ENCODE measurements around the gene SLC45A2. TPM values are rescaled to one million over a fixed set of nuclear protein-coding genes. Genes with fewer than 3 reads are reported as not detected.

Gene SLC45A2
- total RNA-seq, 2 experiments from 2014 or later, result not detected

DNA sequence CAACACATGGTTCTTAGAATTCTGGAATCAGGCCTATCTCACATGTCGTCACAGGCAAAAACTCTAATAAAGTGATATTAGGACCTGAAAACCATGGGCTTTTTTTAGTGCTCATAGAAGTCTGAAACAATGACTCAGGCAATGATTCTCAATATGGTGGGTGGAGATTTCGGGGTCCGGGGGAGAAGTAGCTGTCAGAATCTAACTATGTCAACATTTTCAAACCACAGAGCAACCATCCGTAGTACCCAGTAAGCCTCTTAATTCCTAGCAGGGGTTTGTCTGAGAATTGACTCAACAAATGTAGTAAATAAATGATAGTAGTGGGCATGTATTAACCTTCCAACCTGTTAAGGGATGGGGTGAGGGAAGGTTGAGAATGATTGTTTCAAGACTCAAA lies 20.7 kb upstream of the SLC45A2 start:
- H3K36me3 Mint-ChIP-seq (ENCODE audit: low read depth), result peaks cover 4% of the 10 kb centered on the region
- H3K27me3 Mint-ChIP-seq, result no peaks in the 10 kb centered on the region
- intact Hi-C loops (cut with micrococcal nuclease), result no loop called here
- ATAC-seq, result no peak
- peak overlapping the region; percentile 32 for H3K27ac Mint-ChIP-seq
- ChIA-PET POLR2A (interaction anchor here (1.1 kb wide), 1 partner anchor 17 kb away, joined by 3 read pairs; no protein-coding TSS in a partner anchor), CTCF (interaction anchor here (1.4 kb wide), 1 partner anchor 8 kb away, joined by 6 read pairs; no protein-coding TSS in a partner anchor)
- no peak overlapping the region for H3K4me3 Mint-ChIP-seq
- peak; percentile 40 for DNase-seq
- no peaks in the 10 kb centered on the region for H3K9me3 Mint-ChIP-seq
- peaks cover 27% of the 10 kb centered on the region for H3K4me1 Mint-ChIP-seq (ENCODE audit: low read depth)
- TF ChIP-seq, protein P1, sequence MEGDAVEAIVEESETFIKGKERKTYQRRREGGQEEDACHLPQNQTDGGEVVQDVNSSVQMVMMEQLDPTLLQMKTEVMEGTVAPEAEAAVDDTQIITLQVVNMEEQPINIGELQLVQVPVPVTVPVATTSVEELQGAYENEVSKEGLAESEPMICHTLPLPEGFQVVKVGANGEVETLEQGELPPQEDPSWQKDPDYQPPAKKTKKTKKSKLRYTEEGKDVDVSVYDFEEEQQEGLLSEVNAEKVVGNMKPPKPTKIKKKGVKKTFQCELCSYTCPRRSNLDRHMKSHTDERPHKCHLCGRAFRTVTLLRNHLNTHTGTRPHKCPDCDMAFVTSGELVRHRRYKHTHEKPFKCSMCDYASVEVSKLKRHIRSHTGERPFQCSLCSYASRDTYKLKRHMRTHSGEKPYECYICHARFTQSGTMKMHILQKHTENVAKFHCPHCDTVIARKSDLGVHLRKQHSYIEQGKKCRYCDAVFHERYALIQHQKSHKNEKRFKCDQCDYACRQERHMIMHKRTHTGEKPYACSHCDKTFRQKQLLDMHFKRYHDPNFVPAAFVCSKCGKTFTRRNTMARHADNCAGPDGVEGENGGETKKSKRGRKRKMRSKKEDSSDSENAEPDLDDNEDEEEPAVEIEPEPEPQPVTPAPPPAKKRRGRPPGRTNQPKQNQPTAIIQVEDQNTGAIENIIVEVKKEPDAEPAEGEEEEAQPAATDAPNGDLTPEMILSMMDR (IDR thresholded peaks at IDR 0.05), result no peak

DNA sequence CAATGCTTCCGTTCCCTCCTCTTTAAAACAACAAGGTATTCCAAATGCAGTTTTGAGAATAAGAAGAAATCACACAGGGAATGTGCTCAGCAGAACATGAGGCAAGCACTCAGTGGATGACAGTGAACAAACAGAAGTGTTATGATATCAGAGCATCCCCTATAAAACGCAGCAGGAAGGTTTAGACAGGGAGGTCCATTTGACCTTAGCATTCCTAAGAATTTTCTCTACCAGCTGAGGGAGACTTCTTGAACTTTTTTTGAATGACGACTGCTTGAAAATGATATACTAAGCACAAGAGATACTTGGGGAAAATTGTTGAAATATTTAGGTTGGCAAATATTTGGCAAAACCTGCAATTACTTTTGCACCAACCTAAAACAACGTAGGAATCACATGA lies 19.4 kb upstream of the SLC45A2 start:
- H3K9me3 Mint-ChIP-seq, result no peaks in the 10 kb centered on the region
- CTCF ChIA-PET, result no interaction called here
- H3K36me3 Mint-ChIP-seq (ENCODE audit: low read depth), result peaks cover 4% of the 10 kb centered on the region
- TF ChIP-seq, protein P1 (IDR thresholded peaks at IDR 0.05), result no peak
- peaks cover 23% of the 10 kb centered on the region for H3K4me1 Mint-ChIP-seq (ENCODE audit: low read depth)
- no peak overlapping the region for H3K4me3 Mint-ChIP-seq
- ATAC-seq, result no peak
- intact Hi-C loops (cut with micrococcal nuclease), result no loop called here
- DNase-seq, result no peak
- POLR2A ChIA-PET, result no interaction called here
- no peak overlapping the region for H3K27ac Mint-ChIP-seq
- H3K27me3 Mint-ChIP-seq, result no peaks in the 10 kb centered on the region

DNA sequence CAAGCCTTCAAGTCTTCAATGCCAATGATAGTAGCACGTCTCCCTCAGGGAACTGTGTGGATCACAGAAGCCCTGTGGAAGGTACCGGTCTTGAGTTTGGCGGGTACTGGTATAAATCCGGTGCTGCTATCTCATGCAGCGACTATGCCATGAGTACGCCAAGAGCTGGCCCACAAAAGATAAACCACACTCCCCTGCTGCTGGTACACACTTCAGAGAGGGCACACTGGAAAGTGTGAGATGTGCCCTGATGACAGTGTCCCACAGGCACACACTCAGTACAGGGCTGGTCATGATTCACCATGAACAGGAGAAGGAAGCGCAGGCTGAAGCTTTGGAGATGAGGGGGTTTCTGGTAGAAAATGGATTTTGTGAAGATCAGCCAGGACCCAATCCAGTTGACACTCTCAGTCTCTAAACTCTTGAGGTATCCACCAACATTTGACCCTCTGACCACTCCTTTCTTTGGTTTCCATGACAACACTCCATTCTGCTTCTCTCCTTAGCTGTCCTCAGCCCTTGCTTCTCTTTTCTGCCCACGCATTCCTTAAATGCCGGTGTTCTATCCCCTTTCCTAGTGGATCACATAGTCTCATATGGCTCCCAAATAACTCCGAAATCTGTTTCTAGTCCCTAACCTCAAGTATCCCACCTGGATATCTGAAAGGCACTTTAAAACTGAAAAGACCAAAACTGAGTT lies 18.3 kb upstream of the SLC45A2 start:
- no peaks in the 10 kb centered on the region for H3K9me3 Mint-ChIP-seq
- ATAC-seq (no peak), DNase-seq (no peak)
- H3K27me3 Mint-ChIP-seq, result no peaks in the 10 kb centered on the region
- TF ChIP-seq, protein P1 (IDR thresholded peaks at IDR 0.05), result no peak
- no peak overlapping the region for H3K4me3 Mint-ChIP-seq
- intact Hi-C loops (cut with micrococcal nuclease), result no loop called here
- ChIA-PET CTCF (no interaction called here), POLR2A (no interaction called here)
- peaks cover 8% of the 10 kb centered on the region for H3K36me3 Mint-ChIP-seq (ENCODE audit: low read depth)
- no peak overlapping the region for H3K27ac Mint-ChIP-seq
- H3K4me1 Mint-ChIP-seq (ENCODE audit: low read depth), result peaks cover 19% of the 10 kb centered on the region

DNA sequence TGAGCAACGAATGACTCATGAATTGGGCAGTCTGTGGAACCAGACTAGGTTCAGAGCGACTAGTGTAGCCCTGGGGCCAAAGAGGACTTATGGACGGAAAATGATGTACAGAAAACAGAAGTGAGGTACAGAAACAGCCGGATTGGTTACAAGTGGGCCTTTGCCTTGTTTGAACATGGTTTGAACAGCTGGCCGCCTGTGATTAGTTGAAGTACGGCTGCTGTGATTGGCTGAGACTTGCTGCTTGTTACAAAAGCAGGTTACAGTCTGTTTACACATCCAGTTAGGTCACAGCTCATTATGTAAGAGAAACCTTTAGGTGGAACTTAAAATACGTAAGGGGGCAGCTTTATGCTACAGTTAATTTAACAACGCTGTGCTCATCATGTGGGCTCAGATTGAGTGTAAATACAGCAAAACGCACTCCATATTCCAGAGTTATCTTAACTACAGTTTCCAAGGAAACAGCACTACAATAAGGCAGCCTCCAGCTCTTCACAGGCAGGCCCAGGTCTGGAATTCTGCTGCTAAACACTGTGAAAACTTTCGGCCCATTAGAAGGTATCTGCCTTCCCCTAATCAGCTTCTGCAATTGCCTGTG lies 16.8 kb upstream of the SLC45A2 start:
- Mint-ChIP-seq H3K4me1 (ENCODE audit: low read depth) (peaks cover 12% of the 10 kb centered on the region), H3K4me3 (no peak overlapping the region), H3K27ac (no peak overlapping the region), H3K36me3 (ENCODE audit: low read depth) (peaks cover 11% of the 10 kb centered on the region), H3K9me3 (no peaks in the 10 kb centered on the region), H3K27me3 (no peaks in the 10 kb centered on the region)
- TF ChIP-seq, protein P1 (IDR thresholded peaks at IDR 0.05), result no peak
- no peak for DNase-seq
- intact Hi-C loops (cut with micrococcal nuclease), result no loop called here
- ChIA-PET POLR2A (no interaction called here), CTCF (interaction anchor here (1.9 kb wide), 1 partner anchor 11 kb away, joined by 6 read pairs; no protein-coding TSS in a partner anchor)
- ATAC-seq, result no peak

DNA sequence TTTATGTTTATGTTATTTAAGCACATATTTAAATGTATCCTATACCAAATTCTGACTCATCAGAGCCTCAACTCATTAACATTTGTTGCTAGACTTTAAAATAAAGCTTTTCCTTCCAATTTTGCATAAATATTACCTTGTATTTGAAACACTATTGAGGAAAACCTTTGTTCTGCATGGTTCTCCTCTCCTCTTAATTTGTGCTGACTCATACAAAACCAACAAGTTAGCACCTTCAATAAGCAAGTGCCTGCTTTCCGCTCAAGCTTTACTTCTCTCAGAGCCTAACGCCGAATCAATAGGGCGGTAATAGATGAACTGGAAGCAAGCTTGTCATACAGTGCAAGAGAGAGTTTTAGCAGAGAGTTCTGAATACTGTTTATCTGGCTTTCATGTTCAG lies 15.5 kb upstream of the SLC45A2 start:
- intact Hi-C loops (cut with micrococcal nuclease), result loop anchor here (5.0 kb wide), 1 partner anchor 467 kb away; no protein-coding TSS in a partner anchor
- POLR2A ChIA-PET, result no interaction called here

More for the DNA sequence above, 15.5 kb upstream of the SLC45A2 start:
- peaks cover under 1% of the 10 kb centered on the region for H3K4me1 Mint-ChIP-seq (ENCODE audit: low read depth)
- H3K27me3 Mint-ChIP-seq, result no peaks in the 10 kb centered on the region
- no peaks in the 10 kb centered on the region for H3K9me3 Mint-ChIP-seq
- no peak for DNase-seq
- no peak for ATAC-seq
- CTCF ChIA-PET, result interaction anchor here (1.9 kb wide), 1 partner anchor 9 kb away, joined by 6 read pairs; no protein-coding TSS in a partner anchor
- TF ChIP-seq, protein P1 (IDR thresholded peaks at IDR 0.05), result no peak
- H3K4me3 Mint-ChIP-seq, result no peak overlapping the region
- H3K36me3 Mint-ChIP-seq (ENCODE audit: low read depth), result peaks cover 8% of the 10 kb centered on the region
- H3K27ac Mint-ChIP-seq, result no peak overlapping the region
